HTERT RPE-1 (cell line): ENCODE data around the gene ASTL.
"Not testable (repeated sequence)": the region's sequence is repeated elsewhere in the genome, so short reads cannot be mapped to it uniquely, and the experiment has no call there.

Source experiments
- in situ Hi-C: fragments of 300-500 bp; cut with MboI; formaldehyde crosslinking; loops from 4 replicates; pipeline ENCODE4 v1.14.3; 2020; ENCODE audit warnings: low sequenced_read_pairs

The ASTL gene

DNA sequence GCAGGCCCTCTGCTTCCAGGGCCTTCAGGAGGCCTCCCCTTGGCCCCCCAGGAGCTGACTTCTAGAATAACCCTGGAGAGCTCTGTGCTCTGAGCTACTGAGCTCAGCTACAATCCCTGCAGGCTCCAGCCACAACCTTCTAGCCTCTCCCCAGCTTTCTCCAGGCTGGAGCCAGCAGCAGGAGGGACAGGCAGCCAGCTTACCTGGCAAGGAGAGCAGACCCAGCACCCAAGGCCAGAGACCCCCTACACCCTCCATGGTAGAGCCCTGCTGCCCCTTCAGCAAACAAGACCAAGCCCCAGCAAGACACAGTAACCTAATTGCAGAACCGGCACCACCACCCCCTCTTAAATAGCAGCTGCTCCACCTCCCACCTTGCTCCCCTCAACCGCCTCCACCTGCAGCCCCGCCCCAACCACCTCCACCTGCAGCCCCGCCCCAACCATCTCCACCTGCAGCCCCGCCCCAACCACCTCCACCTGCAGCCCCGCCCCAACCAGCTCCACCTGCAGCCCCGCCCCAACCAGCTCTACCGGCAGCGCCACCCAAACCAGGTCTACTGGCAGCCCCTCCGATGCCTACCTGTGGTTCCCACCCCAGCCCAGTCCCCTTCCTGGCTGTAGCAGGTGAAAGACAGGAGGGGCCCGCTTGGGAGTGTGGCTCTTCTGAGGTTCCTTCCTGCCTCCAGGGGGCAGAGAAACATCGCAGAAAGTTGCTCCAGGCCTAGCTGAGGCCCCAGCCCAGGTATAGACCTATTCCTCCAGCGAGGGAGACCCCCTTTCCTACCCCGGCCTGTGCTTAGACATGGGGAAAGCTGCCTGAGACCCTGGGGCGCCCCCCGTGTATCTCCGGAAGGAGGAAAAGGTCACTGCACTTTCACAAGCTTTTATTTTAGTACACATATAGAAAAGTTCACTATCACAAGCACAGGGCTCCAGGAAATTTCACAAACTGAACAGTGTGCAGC lies at the start of gene ASTL:
TSS of gene ASTL (minus strand) at position 324 of the 967 bp plus-strand sequence. CDS start at position 258, 66 bp downstream.
- in situ Hi-C loops, result no loop called here

DNA sequence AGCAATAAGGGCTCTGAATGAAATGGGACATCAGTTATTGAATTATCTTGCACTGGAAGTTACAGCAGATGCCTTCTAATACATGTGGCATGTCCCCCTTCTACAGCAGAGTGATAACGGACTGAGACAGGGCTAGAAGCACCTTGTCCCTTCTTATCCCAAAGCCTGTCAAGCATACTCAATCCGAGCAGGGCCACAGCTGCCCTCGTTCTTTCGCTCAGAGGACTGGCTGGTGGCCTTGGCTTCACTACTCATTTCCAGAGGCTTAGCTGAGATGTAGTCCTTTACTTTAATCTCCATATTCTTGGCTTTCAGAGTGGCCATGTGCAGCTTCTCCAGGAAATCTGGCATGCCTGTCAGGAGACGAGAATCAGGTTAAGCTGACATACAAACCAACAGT lies 48.3 kb upstream of the ASTL start:
- in situ Hi-C loops, result no loop called here

DNA sequence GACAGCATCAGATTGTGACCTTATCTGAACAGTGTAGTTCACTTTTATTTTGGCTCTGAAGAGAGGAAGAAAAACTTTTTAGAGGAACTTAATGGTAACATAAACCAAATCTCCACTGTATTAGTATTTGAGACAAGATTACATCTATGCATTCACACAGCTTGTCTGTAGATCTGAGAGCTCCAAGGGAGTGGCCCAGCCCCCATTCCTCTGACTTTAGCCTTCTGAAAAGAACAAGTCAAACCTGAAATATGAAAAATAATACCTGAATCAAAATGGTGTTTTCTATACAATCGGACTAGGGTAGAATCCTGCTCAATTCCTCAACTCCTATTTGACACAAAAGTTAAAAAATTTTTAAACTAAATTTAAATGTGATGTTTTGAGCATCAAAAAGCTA lies 47.2 kb upstream of the ASTL start:
- in situ Hi-C loops, result no loop called here

DNA sequence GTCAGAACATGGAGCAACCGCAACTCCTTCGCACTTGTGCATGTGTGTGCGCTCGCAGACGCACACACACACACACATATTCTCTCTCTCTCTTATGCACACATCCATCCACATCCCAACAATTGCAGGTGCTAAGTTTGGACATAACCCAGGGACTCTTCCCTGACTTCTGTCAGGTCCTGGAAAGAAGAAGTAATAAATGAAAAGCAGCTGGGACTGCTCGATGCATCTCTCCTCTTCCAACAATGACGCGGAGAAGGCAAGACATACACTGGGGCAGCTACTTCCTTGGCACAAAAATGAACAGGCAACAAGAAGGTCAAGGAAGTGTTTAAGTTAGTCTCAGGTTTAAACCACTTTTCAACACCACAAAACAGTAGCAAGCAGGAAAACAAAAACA lies 46.7 kb upstream of the ASTL start:
- in situ Hi-C loops, result no loop called here

DNA sequence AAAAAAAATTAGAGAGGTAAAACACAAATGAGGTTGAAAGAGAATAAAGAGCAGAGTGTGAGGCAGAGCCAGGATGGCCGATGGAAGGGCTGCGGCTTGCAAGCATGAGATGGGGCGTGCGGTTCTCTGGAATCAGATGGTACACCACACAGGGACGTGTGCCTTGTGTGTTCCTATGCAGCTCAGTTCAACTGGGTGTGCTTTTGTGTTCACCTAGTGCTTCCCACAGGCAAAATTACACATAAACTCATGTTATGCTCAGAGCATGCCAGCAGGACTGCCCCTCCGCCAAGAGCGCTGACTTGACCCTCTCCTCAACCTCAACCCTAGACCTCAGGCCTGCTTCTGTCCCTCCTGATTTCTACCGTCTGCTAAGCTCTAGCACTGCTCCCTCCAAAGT lies 45.9 kb upstream of the ASTL start:
- in situ Hi-C loops, result no loop called here

DNA sequence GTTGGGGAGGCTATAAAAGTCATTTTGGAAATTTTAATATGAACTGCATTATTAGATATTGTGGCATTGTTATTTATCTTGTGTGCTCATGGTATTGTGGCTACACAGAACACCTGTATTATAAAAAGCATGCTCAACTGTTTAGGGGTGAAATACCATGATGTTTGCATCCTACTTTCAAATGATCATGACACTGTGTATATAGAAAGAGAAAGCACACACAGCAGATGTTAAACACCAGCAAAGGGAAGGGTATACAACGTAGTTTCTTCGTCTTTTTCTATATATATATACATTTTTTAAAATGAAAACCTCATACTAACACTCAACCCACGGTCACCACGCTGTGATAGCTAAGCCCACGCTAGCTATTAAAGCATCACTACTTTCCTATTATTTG lies 43.2 kb upstream of the ASTL start:
- in situ Hi-C loops, result no loop called here

DNA sequence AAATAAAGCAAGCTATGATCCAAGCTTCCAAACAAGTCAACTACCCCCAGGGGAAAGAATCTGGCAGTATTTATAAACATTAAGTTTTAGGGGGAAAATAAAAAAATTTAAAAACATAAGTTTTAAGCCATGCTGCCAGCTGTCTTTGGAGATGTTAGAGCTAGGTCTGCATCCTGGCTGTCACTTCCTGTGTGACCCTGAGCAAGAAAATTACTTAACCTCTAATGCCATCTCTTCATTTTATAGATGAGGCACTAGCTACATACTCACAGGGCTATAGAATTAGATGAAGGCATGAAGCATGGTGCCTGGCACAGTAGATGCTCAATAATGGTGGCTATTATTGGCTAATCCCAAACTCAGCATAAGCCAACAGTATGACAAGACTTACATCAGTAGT lies 42.2 kb upstream of the ASTL start:
- in situ Hi-C loops, result no loop called here

DNA sequence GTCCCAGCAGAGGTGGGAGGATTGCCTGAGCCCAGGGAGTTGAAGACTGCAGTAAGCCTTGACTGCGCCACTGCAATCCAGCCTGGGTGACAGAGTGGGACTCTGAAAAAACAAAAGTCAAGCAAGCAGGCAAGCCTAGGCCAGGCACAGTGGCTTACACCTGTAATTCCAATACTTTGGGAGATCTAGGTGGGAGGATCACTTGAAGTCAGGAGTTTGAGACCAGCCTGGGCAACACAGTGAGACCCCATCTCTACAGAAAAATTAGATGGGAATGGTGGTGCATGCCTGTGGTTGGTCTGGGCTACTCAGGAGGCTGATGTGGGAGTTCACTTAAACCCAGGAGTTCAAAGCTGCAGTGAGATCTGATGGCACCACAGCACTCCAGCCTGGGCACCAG lies 41.7 kb upstream of the ASTL start:
- in situ Hi-C loops, result no loop called here

DNA sequence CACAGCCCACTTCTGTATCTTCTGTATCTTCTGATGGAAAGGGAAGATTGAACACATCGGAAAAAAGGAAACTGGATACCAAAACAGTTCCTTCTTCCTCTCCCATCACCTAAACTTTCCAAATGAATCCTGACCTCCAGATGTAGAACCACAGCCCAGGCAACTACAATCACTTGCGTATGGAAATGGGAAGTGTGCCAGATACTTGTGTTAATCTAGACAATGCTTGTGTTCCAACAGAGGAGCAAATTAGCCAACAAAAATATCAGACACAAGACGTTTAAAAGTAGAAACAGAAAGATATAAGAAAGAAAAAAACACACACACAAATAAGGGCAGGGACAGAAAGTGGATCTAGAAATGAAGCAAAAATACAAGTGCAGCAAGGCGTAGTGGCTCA lies 38.4 kb upstream of the ASTL start:
- in situ Hi-C loops, result no loop called here

DNA sequence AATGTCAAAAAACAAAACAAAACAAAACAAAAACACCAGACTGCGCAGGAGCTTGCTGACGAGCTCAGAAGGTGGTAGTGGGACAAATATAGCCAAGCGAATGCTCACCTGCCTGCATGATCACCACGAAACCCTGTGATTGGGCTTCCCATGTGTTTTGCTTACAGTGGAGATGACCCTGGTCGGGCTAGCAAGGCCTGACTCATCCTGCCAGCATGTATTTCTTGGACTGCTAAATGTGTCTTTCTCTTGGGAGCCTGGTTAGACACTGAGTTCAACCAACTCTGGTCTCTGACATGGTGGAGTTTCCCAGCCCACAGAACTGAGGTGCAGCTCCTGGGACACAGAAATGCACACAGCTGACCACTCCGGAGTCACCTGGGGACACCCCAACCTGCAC lies 37.6 kb upstream of the ASTL start:
- in situ Hi-C loops, result no loop called here

DNA sequence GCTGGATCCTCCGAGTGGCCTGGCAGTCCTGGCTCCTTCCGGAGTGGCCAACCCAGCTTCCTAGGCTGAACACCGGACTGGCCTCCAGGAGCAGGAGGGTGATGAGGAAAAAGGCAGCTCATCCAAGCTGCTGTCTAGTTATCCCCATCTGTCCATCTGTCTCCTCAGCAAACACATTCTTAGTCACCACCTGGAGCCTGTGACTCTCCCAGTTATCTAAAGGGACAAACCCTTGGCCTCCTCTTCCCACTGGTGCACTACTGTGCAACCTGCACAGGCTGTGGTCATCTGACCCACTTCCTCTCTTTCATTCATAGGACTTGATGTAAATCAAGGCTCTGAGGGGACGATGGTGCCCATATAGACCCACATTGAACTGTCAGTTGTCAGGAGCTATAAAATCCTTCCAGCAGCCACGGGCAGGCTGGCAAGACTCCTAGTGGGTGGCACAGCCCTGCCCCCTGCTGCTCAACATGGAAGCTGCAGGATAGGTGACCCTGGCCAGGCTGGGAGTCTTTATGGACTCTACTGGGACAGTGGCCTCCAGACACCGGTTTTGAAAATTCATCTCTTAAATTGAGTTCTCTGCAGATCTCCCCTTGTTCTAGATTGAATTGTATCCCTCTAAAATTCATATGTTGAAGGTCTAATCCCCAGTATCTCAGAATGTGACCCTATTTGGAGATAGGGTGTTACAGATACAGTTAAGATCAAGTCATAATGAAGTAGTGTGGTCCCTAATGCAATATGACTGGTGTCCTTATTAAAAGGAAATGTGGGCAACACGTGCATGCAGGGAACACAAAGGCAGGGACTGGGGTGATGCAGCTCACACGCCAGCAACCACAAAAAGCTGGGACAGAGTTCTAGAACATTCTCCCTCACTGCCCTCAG lies 36.2 kb upstream of the ASTL start:
- in situ Hi-C loops, result no loop called here

DNA sequence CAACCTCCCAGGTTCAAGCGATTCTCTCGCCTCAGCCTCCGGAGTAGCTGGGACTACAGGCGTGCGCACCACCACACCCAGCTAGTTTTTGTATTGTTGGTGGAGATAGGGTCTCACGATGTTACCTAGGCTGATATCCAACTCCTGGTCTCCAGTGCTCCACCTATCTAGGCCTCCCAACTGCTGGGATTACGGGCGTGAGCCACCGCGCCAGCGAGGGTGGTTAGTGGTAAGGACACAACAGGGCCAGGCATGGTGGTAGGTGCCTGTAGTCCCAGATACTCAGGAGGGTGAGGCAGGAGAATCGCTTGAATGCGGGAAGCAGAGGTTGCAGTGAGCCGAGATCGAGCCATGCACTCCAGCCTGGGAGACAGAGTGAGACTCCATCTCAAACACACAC lies 33.5 kb upstream of the ASTL start:
- in situ Hi-C loops, result no loop called here

DNA sequence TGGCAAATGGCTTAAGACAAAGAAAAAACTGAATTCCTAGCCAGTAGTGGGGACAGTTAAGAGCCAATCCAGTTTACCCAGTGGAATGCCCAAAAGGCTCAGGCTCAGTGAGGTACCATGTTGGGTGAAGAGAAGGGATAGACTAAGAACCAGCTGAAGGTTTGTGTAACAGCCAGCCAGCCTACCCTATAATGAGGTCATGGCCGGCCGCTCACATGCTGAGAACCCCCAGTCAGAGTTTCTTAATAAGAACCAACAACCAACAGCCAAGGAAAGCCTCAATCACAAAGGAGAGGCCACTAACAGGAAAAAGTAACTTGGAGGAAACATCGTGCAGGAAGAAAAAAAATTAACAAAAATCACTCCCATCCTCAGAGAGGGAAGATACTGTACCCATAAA lies 32.3 kb upstream of the ASTL start:
- in situ Hi-C loops, result no loop called here

DNA sequence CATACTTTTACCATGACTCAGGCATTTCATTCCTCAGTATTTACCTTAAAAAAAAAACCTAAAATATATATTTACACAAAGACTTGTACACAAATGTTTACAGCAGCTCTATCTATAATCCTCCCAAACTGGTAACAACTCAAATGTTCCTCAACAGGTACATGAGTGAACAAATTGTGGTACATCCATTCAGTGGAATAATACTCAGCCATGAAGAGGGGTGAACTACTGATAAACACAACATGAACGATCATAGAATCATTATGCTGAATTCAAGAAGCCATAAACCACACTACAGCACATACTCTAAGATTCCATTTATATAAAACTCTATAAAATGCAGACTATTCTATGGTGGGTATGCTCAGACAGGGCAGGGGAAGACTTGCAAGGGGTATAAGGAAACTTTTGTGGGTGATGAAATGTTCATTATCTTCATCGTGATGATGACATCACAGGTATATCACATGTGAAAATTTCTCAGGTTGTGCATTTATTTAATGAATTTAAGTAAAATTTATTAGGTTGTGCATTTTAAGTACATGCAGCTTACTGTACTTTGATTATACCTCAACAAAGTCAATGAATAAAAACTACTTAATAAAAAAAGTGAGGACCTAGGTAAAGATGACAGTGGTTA lies 31.7 kb upstream of the ASTL start:
- in situ Hi-C loops, result no loop called here

DNA sequence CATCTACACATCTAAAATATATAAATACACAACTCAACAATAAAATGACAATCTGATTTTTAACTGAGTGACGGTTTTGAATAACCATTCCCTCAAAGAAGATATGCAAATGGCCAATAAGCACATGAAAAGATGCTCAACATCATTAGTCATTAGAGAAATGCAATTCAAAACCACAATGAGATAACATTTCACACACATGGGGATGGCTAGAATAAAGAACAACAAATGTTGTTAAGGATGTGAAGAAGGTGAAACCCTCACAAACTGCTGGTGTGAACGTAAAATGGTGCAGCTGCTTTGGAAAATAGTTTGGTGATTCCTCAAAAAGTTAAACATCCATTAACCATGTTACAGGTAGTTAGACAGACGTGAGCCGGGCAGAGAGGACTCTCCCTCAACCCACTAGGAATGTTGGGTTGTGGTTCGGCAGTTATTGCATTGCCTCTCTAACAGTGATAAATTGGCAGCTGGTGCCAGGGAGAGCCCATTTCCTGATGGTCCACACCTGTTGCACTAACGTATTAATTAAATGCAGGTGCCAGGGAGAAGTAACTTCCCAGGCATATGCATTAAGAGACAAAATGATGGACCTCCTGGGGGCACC lies 29.2 kb upstream of the ASTL start:
- in situ Hi-C loops, result no loop called here

DNA sequence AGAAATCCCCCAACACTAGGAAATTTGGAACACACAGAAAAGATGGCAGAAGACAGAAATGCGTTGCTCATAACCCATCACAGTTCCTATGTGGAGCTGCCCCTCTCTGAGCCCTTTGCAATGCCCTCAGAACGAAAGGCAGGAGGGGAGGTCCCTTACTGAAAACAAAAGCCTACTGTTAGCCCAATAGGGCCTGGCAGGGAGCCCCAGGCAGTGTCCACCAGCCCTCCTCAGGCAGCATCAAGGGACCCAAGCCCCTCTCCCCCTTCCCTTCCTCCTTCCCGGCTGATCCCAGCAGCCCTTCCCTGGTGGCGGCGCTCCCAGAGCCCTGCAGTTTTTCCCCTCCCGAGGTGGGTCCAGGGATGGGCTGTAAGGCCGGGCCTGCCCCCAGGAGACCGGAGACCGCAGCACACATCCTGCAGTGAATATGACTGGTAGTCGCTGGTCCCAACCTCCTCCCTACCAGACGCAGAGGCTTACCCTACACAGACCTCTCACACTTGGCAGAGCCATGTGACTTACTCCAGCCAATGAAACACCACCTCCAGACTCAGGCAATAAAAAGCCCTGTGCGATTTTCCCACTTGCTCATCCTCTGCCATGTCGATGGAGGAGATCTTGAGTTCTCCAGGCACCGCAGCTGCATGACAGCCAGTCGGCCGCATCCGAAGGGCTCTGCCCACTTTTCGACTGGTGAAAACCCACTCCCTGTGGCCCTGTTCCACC lies 26.3 kb upstream of the ASTL start:
- in situ Hi-C loops, result no loop called here

DNA sequence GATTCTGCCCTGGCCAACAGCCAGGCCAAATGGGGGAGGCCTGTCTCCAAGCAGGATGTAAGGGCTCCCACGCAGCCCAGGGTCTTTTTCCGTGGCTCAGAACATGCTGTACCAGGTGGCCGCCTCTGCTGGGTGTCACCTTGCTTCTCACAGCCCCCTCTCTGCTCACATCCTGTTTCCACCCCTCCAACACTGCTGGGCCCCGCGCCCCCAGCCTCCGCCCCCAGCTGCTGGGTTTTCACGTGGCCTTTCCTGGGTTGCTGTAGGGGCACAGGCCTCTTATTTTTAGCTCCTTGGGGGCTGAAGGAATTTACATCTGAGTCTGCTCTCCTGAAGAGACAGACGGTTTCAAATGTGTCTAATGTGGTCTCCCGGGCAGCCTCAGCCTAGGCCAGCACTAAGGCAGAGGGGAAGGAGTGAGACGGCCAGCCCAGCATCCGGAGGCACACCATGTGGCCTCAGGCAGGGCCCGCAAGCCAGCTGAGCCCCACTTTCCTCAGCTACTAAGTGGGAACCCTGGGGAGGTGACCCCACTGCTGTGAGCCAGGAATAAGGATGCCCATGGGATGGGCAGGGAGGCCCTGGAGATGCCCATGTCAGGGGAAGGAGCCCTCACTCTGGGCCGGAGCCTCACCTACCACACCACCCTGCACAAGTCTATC lies 25.6 kb upstream of the ASTL start:
- in situ Hi-C loops, result no loop called here

DNA sequence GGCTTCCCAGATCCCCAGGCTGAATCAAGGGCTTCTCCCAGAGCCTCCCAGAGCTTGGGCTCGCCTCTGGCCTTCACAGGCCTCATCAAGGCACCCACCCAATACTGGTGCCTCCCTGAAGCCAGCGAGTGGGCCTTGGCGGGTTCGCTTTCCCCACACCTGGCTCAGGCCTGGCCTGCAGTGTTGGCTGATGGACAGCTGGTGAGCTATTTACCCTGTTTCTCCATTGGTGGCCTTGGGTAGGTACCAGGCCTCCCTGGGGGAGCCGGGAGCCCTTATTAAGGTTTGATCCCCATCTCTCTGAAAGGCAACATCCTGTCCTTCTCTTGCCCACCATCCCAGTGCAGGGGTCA lies 25.1 kb upstream of the ASTL start:
- in situ Hi-C loops, result no loop called here

DNA sequence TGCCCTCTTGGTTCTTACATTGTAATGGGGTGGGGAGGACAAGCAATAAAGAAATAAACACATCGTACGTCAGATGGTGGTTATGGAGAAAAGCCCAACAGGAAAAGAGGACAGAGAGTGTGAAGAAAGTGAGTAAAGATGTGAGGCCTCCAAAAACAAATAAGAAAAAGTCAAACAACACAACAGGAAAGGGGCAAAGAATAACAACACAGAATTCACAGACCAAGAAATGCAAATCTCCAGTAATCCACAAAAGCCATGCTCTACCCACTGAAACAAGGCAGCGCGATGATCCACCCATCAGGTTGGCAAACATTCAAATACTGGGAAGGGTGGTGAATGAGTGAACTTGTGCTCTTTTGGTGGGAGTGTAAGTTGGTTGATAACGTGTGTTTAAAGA lies 23.6 kb upstream of the ASTL start:
- in situ Hi-C loops, result no loop called here

DNA sequence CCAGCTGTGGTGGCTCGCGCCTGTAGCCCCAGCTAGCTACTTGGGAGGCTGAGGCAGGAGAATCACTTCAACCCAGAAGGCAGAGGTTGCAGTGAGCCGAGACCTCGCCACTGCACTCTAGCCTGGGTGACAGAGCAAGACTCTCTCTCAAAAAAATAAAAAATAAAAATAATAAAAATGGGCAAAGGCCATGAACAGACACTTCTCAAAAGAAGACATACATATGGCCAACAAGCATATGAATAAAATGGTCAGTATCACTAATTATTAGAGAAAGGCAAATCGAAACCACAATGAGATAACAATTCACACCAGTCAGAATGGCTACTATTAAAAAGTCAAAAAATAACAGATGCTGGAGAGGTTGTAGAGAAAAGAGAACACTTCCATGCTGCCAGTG lies 22.1 kb upstream of the ASTL start:
- in situ Hi-C loops, result not testable (repeated sequence)
